ENCODE measurements around the gene CHCHD2.
"Not testable (repeated sequence)": the region's sequence is repeated elsewhere in the genome, so short reads cannot be mapped to it uniquely, and the experiment has no call there.

DNA sequence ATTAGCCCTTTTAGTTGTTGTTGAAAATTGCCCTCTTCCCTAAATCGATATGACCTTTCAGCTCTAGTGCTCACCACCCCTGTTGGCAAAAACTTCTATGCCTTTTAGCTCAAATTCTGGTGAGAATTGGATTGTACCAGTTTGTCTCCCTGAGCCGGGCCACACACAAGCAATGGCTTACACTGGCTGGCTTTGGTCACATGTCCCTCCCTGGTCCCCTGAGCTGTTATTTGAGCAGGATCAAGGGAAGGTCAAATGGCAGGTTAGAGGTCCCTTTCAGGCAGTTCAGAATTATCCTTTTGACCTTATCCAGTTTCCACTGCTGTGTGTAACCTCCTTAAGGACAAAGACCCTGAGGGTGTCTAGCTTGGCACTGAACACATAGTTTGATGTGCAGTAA is 24.8 kb upstream of the CHCHD2 start:
- TF ChIP-seq, protein P1, sequence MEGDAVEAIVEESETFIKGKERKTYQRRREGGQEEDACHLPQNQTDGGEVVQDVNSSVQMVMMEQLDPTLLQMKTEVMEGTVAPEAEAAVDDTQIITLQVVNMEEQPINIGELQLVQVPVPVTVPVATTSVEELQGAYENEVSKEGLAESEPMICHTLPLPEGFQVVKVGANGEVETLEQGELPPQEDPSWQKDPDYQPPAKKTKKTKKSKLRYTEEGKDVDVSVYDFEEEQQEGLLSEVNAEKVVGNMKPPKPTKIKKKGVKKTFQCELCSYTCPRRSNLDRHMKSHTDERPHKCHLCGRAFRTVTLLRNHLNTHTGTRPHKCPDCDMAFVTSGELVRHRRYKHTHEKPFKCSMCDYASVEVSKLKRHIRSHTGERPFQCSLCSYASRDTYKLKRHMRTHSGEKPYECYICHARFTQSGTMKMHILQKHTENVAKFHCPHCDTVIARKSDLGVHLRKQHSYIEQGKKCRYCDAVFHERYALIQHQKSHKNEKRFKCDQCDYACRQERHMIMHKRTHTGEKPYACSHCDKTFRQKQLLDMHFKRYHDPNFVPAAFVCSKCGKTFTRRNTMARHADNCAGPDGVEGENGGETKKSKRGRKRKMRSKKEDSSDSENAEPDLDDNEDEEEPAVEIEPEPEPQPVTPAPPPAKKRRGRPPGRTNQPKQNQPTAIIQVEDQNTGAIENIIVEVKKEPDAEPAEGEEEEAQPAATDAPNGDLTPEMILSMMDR (IDR thresholded peaks at IDR 0.05), result not testable (repeated sequence)
- TF ChIP-seq POLR2A (IDR thresholded peaks at IDR 0.05), result not testable (repeated sequence)

Data from lower leg skin (tissue), 3 donors.